ENCODE results near the gene DGLUCY.
"Not testable (repeated sequence)": the region's sequence is repeated elsewhere in the genome, so short reads cannot be mapped to it uniquely, and the experiment has no call there.

DGLUCY gene

DNA sequence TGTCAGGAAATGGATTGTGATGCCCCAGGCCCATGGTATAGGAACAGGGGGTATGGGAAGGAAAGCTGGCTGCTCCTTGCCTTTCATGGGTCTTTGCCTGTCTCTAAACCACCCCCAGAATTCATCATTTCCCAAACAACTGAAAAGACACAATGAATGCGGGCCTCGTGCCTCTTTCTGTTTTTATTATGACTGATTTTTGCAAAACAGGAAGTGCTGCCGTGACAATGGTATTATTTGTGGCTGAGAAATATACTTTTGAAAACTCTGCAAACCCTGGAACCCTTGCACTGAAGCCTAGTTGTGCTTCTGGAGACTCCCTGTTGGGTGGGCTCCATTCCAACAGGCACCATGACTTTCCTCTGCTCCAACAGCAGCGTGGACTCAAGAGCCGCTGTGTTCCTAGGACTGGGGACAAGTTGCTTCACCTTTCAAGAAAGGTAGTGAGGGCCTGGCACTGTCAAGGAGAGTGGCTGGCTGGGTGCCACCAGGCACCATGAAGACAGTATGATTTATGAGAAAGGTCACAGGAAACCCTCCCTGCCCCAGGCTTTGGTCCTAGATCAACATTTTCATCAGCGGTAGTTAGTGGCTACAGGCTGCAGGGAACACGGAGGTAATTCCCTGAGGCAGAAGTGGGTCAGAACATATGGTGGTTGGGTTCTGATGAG, 4.8 kb upstream of the DGLUCY start:
- DNase-seq (ENCODE audit: low read depth in 2 of 2): no peak

DNA sequence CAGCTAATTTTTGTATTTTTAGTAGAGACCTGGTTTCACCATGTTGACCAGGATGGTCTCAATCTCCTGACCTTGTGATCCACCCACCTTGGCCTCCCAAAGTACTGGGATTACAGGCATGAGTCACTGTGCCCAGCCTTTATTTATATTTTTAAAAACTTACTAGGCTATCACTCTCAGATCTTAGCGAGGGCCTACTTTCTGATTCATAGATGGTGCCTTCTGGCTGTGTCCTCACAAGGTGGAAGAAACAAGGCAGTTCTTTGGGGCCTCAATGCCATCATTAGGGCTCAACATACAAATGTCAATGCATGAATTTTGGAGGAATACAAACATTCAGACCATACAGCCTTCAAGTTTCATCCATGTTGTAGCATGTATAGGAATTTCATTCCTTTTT, 2.4 kb upstream of the DGLUCY start:
- no peak for DNase-seq (ENCODE audit: low read depth in 2 of 2)

DNA sequence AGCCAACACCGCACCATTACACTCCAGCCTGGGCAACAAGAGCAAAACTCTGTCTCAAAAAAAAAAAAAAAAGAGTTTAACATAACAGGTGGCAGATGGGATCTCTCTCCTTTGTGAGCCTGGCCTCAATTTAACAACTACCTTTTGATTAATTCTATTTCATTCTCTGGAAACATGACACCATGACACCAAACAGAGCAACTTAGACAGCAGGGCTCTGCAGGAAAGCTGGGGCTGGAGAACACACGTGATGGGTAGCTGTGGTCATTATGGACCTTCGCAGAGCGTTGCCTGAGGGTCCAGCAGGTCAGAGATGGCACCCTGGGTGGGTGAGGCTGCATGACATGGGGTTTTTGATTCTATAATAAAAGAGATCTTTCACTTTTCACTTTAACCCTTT, 1.7 kb upstream of the DGLUCY start:
- DNase-seq (ENCODE audit: low read depth in 2 of 2): no peak

DNA sequence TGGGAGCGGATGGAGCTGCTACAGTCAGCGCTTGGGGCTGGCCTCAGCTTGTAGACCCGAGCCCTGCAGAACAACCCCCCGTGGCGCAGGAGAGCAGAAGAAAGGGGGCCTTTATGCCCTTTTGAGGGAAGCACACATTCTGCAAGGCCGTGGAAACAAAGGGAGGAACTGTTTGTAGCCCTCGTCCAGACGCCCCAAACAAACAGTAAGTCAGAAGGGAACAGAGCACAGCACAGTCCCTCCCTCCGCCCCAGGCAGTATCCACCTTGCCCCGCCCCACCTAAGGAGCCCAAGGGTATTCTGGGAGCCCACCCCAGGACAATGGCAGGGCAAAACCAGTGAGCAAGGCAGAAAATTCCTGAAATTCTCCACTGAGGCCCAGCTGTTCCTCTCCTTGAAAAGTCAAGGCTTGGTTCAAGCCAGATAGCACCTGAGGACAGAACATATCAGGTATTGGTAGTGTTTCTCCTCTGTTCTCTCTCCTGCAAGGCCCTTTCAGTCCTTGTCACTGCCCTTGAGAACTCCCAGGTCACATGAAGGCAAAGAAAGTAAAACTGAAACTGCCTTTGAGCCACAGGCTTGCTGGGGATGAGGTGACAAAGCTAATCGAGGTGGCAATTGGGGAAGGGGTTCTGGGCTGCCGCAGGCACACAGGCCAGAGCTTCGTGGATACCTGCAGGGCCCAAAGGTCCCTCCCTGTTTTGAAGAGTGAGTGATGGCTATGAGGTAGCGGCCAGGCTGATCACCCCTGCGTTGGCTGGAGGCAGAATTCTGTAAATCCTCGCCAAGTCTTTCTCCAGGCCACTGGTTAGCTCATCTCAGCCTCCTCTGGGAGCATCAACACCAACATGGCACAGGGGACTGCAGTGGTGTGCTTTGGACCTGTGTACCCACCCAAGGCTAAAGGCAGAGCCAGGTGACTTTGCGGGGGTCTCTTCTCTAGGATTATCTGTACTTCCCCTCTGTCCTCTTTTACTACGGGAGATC, 499 bp downstream of the DGLUCY start:
- DNase-seq (ENCODE audit: low read depth in 2 of 2): peak; percentile 50 to 52

DNA sequence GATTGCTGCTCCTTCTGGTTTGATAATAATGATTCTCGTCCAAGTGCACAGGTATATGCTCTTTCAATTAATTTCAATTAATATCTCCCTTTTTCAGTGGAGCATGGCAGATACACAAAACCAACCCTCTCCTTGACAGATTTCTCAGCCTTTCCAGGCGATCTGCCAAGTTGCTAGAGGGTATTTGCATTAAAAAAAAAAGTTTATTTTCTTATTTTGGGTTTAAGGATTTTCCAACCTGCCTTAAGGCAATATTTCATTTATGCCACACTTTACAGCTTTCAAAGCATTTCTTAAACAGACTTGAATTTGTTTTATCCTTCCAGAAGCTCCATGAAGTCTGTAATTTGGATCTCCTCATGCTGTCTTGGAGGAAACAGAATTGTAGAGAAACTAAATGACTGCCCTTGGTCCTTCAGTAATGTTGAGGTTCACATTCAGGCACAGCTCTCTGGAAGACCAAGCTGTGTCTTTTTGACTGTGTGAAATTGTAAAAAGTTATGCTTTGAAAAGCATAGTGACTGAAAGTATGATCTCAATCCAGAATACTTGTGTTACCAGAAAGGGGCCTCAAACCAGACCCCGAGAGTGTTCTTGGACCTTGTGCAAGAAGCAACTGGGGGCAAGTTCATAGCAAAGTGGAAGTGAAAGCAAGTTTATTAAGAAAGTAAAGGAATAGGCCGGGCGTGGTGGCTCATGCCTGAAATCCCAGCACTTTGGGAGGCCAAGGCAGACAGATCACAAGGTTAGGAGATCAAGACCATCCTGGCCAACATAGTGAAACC, 2.3 kb downstream of the DGLUCY start:
- no peak for DNase-seq (ENCODE audit: low read depth in 2 of 2)

DNA sequence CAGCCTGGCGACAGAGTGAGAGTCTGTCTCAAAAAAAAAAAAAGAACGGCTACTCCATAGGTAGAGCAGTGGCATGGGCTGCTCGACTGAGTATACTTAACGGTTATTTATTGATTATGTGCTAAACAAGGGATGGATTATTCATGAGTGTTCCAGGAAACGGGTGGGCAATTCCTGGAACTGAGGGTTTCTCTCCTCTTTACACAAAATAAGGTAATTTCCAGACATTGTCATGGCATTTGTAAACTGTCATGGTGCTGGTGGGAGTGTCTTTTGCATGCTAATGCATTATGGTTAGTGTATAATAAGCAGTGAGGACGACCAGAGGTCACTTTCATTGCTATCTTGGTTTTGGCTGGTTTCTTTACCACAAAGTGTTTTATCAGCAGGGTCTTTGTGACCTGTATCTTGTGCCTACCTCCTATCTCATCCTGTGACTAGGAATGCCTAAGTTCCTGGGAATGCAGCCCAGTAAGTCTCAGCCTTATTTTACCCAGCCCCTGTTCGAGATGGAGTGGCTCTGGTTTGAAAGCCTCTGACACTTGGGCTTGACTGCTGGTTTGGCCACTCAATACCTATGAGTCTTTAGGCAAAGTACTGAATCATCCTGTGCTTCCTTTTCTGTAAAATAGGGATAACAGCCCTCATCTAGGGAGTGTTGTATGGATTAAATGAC, 3.2 kb downstream of the DGLUCY start:
- DNase-seq (ENCODE audit: low read depth in 2 of 2): peak in 1 of 2 donors; percentile 42

DNA sequence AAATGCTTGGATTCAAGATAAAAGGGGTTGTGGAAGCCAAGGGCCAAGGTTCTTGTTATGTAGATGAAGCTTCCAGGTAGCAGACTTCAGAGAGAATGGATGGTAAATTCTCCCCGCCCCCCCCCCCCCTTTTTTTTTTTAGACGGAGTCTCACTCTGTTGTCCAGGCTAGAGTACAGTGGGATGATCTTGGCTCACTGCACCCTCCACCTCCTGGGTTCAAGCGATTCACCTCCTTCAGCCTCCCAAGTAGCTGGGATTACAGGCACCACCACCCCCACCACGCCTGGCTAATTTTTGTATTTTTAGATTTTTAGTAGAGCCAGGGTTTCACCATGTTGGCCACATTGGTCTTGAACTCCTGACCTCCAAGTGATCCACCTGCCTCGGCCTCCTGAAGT, 4.1 kb downstream of the DGLUCY start:
- DNase-seq (ENCODE audit: low read depth in 2 of 2): no peak

DNA sequence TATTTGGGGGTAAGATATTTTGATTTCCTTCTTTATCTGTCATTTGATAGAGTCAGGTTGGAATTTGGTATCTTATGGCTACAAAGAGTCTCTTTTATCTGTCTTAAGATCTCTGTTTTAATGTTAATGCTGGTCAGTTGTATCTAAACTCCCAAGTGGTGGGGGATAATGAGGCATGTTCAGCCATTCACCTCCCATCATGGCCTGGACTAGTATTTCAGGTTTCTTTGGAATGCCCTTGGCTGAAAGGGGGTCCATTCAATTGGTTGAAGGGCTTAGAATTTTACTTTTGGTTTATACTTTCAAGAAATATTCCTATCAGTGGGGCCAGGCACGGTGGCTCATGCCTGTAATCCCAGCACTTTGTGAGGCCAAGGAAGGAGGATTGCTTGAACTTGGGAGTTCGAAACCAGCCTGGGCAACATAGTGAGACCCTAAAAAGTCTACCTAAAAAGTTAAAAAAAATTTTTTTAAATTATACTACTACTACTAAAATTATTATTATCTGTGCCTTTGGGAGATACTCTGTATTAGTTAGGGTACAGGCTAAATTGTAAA, 4.7 kb downstream of the DGLUCY start:
- DNase-seq (ENCODE audit: low read depth in 2 of 2): no peak

DNA sequence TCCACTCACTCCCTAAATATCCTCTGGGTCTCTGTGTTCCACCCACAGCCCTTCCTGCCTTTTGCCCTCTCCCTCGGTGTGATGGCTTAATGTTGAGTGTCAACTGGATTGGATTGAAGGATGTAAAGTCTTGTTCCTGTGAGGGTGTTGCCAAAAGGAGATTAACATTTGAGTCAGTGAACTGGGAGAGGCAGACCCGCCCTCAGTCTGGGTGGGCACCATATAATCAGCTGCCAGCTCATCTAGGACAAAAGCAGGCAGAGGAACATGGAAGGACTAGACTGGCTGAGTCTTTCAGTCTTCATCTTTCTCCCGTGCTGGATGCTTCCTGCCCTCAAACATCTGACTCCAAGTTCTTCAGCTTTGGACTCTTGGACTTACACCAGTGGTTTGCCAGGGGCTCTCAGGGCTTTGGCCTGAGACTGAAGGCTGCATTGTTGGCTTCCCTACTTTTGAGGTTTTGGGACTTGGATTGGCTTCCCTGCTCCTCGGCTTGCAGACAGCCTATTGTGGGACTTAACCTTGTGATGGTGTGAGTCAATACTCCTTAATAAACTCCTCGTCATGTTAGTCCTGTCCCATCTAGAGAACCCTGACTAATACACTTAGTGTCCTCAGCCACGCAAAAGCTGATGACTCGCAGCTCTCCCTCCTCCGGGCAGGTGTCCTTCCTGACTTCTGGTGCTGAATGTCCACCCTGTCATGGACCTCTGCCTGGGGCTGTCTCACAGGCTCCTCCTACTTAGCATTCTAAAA, 5.9 kb downstream of the DGLUCY start:
- DNase-seq (ENCODE audit: low read depth in 2 of 2): no peak

DNA sequence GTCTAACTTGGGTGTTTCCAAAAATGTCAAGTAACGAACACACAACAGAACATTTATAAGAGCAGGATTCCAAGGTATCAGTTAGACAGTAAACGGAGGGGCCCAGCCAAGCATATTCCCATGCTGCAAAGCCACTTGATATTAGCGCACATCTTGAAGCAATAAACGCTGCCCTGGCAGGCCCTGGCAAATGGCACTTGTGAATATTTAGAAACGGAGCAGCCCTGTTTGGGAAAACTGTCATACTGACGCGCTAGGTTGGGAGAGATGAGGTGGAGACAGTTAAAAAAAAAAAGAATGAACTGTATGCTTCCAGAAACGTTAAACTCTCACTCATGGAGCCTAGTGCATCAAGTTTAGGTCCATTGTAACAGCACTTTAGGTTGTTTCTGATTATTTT, 9.3 kb downstream of the DGLUCY start:
- DNase-seq (ENCODE audit: low read depth in 2 of 2): no peak

DNA sequence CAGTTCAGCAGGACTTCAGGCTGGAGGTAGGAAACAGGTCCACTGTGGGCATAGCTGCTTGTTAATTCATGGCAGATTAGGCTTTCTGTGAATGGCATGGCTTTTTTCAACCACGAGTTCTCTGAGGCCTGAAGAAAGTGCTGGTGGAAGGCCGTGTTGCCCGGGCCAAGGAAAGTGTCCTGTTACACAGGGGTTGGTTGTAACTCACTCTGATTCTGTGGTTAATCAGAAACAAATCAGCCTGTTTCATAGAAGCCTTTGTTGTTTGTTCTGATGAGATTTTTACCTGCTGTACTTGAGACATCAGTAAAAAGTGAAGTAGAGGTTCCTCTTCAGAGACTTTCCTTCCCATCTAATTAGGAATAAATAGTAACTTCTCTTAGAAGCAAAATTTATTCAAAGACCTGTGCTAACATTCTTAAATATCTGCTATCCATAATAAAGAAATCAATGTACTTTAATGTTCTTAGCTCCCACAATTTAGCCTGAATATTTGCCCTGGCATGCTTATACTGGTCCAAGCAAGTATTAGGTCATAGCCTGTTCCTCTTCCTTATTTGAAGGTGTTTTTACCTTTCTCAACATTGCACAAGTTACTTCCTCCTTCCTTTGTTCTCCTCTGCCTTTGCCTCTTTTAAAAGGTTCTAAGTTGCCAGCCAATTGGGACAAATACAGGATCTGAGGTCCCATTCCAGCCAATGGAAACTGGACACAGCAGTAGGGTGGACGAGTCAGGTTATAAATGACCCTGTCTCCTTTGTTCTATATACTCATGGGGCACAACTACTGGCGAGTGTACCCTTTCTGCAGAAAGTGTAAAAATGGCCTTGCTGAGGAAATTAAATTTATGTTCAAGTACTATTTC, 10.8 kb downstream of the DGLUCY start:
- not testable (repeated sequence) for DNase-seq (ENCODE audit: low read depth in 2 of 2)

DNA sequence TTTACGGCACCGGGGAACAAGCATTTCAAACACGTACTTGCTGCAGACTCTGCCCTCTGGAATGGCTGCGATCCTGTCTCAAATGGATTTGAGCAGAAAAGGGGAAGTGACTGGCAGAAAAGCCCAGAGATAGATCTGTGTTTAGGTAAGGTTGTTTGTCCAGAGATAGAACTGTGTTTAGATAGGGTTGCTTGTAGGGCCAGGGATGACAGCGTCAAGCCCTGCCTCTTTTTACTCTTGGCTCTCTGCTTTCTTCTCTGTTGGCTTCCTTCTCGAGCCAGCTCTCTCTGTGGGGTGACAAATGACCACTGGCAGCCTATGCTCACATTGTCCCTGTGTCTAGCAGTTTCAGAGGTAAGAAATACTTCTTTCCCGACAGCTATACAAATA, 11.4 kb downstream of the DGLUCY start:
- no peak for DNase-seq (ENCODE audit: low read depth in 2 of 2)

DNA sequence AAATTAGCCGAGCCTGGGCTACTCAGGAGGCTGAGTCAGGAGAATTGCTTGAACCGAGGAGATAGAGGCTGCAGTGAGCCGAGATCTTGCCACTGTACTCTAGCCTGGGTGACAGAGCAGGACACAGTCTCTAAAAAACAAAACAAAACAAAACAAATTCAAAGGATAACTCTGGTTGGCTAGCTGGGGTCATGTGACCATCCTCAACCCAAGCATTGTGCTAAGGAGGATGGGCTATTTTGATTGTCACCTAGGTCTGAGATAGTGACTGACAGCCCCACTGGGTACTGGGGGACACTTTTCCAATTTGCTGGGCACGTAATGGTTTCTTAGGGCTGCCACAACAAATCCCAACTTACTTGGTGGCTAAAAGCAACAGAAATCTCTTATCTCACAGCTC, 11.9 kb downstream of the DGLUCY start:
- no peak for DNase-seq (ENCODE audit: low read depth in 2 of 2)

DNA sequence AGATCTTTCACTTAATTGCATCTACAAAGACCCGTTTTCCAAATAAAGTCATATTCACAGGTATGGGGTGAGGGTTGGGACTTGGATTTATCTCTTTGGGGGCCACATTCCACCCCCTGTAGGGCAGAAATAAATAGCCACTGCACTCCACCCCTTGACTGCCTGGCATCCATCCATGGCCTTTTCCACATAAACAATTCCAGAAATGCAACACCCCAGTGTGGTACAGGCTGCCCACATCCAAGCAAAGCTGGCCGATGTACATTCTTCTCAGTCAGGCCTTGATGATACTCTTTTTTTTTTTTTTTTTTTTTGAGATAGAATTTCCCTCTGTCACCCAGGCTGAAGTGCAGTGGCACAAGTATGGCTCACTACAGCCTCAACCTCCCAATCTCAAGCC, 12.9 kb downstream of the DGLUCY start:
- DNase-seq (ENCODE audit: low read depth in 2 of 2): no peak

DNA sequence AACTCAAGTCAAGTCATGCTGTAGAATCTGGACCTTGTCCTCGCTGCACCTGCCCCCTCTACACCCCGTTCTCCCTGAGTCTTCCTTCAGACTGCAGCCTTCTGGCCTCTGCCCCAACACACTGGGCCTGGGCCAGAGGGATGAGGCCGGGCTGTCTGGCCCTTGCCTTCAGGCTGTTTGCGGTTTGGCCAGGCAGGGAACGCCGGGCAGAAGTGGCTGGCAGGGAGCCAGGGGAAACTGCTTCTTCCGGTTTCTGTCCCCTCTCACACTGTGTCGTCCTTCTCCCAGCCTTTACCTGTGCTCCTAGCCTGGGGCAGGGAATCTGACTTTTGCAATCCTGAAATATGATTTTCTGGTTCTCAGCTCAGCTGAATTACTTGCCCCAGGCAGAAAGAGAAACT, 13.5 kb downstream of the DGLUCY start:
- DNase-seq (ENCODE audit: low read depth in 2 of 2): no peak

DNA sequence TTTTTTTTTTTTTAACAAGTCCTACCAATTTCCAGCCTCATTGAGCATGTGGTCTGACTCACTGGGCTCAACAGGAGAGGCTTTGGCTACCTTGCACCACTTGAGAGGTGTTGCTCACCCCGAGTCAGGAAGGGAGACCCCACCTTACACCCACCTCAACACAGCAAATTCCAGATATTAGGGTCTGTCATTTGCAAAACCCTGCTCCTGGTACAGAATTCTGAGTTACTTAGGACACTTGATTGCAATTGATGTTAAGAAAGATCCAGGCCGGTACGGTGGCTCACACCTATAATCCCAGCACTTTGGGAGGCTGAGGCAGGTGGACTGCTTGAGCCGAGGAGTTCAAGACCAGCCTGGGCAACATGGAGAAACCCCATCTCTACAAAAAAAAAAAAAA, 14.1 kb downstream of the DGLUCY start:
- DNase-seq (ENCODE audit: low read depth in 2 of 2): no peak

DNA sequence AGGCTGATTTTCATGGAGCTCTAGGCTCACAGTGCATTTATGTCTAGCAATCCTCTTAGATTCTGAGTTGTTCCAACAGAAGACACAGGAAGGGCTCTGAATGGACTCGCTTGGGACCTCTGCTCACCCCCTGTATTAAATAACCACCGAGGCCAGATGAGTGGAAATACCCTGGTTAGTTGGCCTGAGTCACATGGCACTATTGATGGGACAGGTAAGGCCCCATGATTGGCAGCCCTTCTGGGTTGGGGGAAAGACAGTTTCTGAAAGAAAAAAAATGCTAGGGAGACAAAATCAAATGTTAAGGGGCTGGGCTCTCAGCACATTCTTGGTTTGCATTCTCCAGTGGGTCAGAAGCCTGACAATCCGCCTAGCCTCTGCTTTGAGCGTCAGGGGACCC, 14.8 kb downstream of the DGLUCY start:
- no peak for DNase-seq (ENCODE audit: low read depth in 2 of 2)

DNA sequence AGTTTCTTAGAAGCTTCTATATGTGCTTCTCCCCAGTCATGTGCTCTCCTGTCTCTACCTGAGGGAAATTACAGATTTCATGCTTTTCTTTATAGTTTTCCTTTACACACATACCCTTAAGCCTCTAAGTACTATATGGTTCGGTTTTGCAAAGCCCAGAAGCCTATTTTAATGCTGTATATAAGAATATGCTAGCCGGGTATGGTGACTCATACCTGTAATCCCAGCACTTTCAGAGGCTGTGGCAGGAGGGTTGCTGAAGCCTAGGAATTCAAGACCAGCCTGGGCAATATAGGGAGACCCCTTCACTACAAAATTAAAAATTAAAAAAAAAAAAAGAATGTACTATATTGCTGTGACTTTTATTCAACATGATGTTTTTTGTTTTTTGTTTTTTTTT, 15.4 kb downstream of the DGLUCY start:
- DNase-seq (ENCODE audit: low read depth in 2 of 2): no peak

DNA sequence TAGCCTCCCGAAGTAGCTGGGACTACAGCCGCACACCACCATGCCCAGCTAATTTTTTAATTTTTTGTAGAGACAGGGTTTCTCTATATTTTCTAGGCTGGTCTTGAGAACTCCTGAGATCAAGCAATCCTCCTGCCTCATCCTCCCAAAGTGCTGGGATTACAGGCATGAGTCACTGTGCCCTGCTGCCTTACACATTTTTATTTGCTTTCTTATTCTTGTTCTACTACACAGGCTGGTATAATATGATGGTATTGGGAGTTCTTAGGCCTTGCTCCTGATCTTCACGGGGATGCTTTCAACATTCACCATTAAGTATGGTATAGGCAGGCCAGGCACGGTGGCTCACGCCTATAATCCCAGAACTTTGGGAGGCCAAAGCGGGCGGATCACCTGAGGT, 21.2 kb downstream of the DGLUCY start:
- no peak for DNase-seq (ENCODE audit: low read depth in 2 of 2)

Data from stimulated activated CD8-positive, alpha-beta memory T cell treated with anti-CD3 and anti-CD28 coated beads, Interleukin-15, amount 100 ng/mL, for 48 hours (primary cell).